Measurements from ENCODE around the gene LAMB1. TPM values are rescaled to one million over a fixed set of nuclear protein-coding genes. Genes with fewer than 3 reads are reported as not detected.
"Not testable (repeated sequence)": the region's sequence is repeated elsewhere in the genome, so short reads cannot be mapped to it uniquely, and the experiment has no call there.

LAMB1 gene
- total and polyA plus RNA-seq, 4 donors, result 95.9 to 285 (median 173) TPM

DNA sequence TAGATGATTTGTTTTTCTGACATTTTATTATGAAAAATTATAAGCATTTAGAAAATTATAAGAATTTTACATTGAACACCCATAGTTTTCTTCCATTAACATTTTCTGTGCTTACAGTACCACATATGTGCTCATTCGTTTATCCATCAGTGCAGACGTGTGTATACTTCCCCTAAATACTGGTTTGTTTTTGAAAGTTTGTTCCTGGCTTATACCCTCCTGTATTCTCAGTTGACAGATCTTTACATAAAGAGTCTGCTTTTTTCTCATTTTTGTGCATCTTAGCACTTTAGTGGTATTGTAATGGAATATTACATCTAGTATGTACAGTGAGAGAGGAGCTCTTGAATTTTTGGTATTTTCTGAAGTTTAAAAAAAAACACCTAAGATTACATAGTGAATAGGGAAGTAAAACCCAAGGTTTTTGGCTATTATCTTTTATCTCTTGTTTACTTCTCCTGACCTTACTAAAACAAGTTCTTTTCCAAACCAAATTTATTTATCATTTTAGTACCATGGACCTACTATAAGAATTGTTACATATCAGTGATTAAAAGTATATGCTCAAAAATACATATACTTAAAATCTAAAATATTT lies 103.9 kb downstream of the LAMB1 start:
- no peak for DNase-seq
- H3K27me3 ChIP-seq (ENCODE audit: control insufficient read depth in 3 of 3, insufficient read depth in 3 of 3, low read length in 2 of 3), result no peaks in the 10 kb centered on the region
- TF ChIP-seq, protein P1, sequence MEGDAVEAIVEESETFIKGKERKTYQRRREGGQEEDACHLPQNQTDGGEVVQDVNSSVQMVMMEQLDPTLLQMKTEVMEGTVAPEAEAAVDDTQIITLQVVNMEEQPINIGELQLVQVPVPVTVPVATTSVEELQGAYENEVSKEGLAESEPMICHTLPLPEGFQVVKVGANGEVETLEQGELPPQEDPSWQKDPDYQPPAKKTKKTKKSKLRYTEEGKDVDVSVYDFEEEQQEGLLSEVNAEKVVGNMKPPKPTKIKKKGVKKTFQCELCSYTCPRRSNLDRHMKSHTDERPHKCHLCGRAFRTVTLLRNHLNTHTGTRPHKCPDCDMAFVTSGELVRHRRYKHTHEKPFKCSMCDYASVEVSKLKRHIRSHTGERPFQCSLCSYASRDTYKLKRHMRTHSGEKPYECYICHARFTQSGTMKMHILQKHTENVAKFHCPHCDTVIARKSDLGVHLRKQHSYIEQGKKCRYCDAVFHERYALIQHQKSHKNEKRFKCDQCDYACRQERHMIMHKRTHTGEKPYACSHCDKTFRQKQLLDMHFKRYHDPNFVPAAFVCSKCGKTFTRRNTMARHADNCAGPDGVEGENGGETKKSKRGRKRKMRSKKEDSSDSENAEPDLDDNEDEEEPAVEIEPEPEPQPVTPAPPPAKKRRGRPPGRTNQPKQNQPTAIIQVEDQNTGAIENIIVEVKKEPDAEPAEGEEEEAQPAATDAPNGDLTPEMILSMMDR (IDR thresholded peaks at IDR 0.05; ENCODE audit: control extremely low read depth, extremely low read depth), result no peak
- 38 to 59% methylated on average over 2 of the region's 2 CpGs for WGBS, 2 donors
- ATAC-seq (ENCODE audit: insufficient read depth, low FRiP score), result no peak
- peaks cover 7 to 28% (median 17%) of the 10 kb centered on the region in 4 donors for H3K36me3 ChIP-seq (ENCODE audit: control insufficient read depth in 4 of 4, insufficient read depth in 4 of 4, low read length in 4 of 4)
- no peak overlapping the region for H3K9ac ChIP-seq (ENCODE audit: insufficient read depth in 1 of 2, low read length in 2 of 2)
- peaks cover 0 to 12% (median 0%) of the 10 kb centered on the region in 5 donors for H3K4me1 ChIP-seq (ENCODE audit: control insufficient read depth in 5 of 5, insufficient read depth in 5 of 5, low read length in 5 of 5)
- H3K4me3 ChIP-seq, result no peak overlapping the region
- H3K27ac ChIP-seq (ENCODE audit: low read depth in 1 of 2, low read length in 1 of 2), result no peak overlapping the region
- no peaks in the 10 kb centered on the region for H3K9me3 ChIP-seq (ENCODE audit: control insufficient read depth in 4 of 4, insufficient read depth in 3 of 4, low read length in 3 of 4)

DNA sequence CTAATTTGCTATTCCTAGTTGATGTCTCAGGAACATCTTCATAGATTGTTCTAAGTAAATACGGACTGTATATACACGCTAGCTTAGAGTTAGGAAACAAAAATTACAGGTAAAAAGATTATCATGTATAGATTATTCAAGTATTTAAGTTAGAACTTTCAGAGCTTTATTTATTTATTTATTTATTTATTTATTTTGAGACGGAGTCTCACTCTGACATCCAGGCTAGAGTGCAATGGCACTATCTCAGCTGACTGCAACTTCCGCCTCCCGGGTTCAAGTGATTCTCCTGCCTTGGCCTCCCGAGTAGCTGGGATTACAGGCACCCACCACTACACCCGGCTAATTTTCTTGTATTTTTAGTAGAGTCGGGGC lies 110.6 kb downstream of the LAMB1 start:
- not testable (repeated sequence) for DNase-seq; H3K4me3 ChIP-seq; H3K9me3 ChIP-seq (ENCODE audit: control insufficient read depth in 4 of 4, insufficient read depth in 3 of 4, low read length in 3 of 4); H3K27me3 ChIP-seq (ENCODE audit: control insufficient read depth in 3 of 3, insufficient read depth in 3 of 3, low read length in 2 of 3); ATAC-seq (ENCODE audit: insufficient read depth, low FRiP score); H3K27ac ChIP-seq (ENCODE audit: low read depth in 1 of 2, low read length in 1 of 2)
- H3K36me3 ChIP-seq (ENCODE audit: control insufficient read depth in 4 of 4, insufficient read depth in 4 of 4, low read length in 4 of 4), result peaks cover 4 to 19% (median 9%) of the 10 kb centered on the region in 4 donors
- H3K4me1 ChIP-seq (ENCODE audit: control insufficient read depth in 5 of 5, insufficient read depth in 5 of 5, low read length in 5 of 5), result peaks cover 0 to 22% (median 16%) of the 10 kb centered on the region in 5 donors
- 89 to 90% methylated on average over 8 of the region's 8 CpGs for WGBS, 2 donors
- H3K9ac ChIP-seq (ENCODE audit: insufficient read depth in 1 of 2, low read length in 2 of 2), result peak overlapping the region in 1 of 2 donors; percentile 98

GRCh38 chr7:107891636-107892366 lies 111.2 kb downstream of the LAMB1 start:
- H3K9me3 ChIP-seq (ENCODE audit: control insufficient read depth in 4 of 4, insufficient read depth in 3 of 4, low read length in 3 of 4), result no peaks in the 10 kb centered on the region
- peaks cover 4 to 15% (median 9%) of the 10 kb centered on the region in 4 donors for H3K36me3 ChIP-seq (ENCODE audit: control insufficient read depth in 4 of 4, insufficient read depth in 4 of 4, low read length in 4 of 4)
- peak overlapping the region; percentile 90 to 98 for H3K9ac ChIP-seq (ENCODE audit: insufficient read depth in 1 of 2, low read length in 2 of 2)
- no peak for DNase-seq
- ATAC-seq (ENCODE audit: insufficient read depth, low FRiP score), result no peak
- TF ChIP-seq, protein P1 (IDR thresholded peaks at IDR 0.05; ENCODE audit: control extremely low read depth, extremely low read depth), result no peak
- H3K27me3 ChIP-seq (ENCODE audit: control insufficient read depth in 3 of 3, insufficient read depth in 3 of 3, low read length in 2 of 3), result no peaks in the 10 kb centered on the region
- WGBS, 2 donors, result 18 to 32% methylated on average over 9 of the region's 9 CpGs
- H3K4me1 ChIP-seq (ENCODE audit: control insufficient read depth in 5 of 5, insufficient read depth in 5 of 5, low read length in 5 of 5), result peaks cover 0 to 22% (median 16%) of the 10 kb centered on the region in 5 donors
- H3K27ac ChIP-seq (ENCODE audit: low read depth in 1 of 2, low read length in 1 of 2), result peak overlapping the region; percentile 93 to 97
- H3K4me3 ChIP-seq, result peak overlapping the region; percentile 76

DNA sequence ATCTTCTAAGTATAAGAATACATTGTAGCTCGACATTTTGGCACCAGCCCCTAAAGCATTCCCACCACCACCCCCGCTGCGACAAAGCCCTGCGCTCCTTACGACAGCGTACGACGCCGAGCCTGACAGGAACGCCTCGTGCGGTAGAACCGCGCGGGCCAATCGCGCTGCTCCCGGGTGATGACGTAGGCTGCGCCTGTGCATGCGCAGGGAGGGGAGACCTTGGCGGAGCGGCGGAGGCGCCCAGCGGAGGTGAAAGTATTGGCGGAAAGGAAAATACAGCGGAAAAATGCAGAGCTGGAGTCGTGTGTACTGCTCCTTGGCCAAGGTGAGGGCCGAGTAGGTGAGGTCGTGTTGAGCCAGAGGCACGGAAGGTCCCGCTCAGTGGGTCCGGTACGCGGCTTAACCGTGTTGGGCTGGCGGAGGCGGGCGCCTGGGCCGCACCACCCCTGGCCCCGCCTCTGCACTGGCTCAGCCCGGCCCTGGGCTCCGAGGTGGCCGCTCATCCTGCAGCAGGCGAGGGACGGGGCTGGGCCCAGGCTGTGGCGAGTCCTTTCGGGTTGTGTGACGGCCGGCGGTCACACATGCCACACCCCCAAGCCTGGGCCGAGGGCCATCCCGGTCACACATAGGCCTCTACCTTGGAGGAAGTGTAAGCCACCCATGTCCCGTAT lies 111.9 kb downstream of the LAMB1 start, which contains the start of gene DLD:
DLD (plus strand) TSS at position 222 of the 674 bp plus-strand sequence; CDS start at position 290, 68 bp downstream.
- Histone ChIP-seq H3K27me3 (ENCODE audit: control insufficient read depth in 3 of 3, insufficient read depth in 3 of 3, low read length in 2 of 3) (no peaks in the 10 kb centered on the region), H3K27ac (ENCODE audit: low read depth in 1 of 2, low read length in 1 of 2) (peak within 1 kb of the TSS; percentile 93 to 97), H3K4me1 (ENCODE audit: control insufficient read depth in 5 of 5, insufficient read depth in 5 of 5, low read length in 5 of 5) (peaks cover 0 to 22% (median 16%) of the 10 kb centered on the region in 5 donors), H3K9ac (ENCODE audit: insufficient read depth in 1 of 2, low read length in 2 of 2) (peak within 1 kb of the TSS; percentile 90 to 98), H3K4me3 (peak within 1 kb of the TSS; percentile 76), H3K9me3 (ENCODE audit: control insufficient read depth in 4 of 4, insufficient read depth in 3 of 4, low read length in 3 of 4) (no peaks in the 10 kb centered on the region), H3K36me3 (ENCODE audit: control insufficient read depth in 4 of 4, insufficient read depth in 4 of 4, low read length in 4 of 4) (peaks cover 2 to 14% (median 9%) of the 10 kb centered on the region in 4 donors)
- ATAC-seq (ENCODE audit: insufficient read depth, low FRiP score), result peak; percentile 100
- WGBS, 2 donors, result 0% methylated on average over 54 to 55 of the region's 55 CpGs
- TF ChIP-seq, protein P1 (IDR thresholded peaks at IDR 0.05; ENCODE audit: control extremely low read depth, extremely low read depth), result no peak
- peak; percentile 95 to 96 (median 96) for DNase-seq

All from lung (tissue), 12 donors.